HG02763 (cell line): ENCODE results near the gene CASR.

Experiments used
- ATAC-seq: cut with Tn5 transposase; IDR thresholded peaks from one replicate; pipeline ENCODE4 v1.9.1; 2021; ENCODE audit warnings: mild to moderate bottlenecking, moderate library complexity; ENCODE audit not compliant: unreplicated experiment

Gene CASR

GRCh38 chr3:122299872-122300460, 116.5 kb downstream of the CASR start:
- ATAC-seq = no peak

GRCh38 chr3:122301063-122301462, 117.6 kb downstream of the CASR start:
- no peak for ATAC-seq

- no peak for ATAC-seq
Observed at GRCh38 chr3:122305818-122306621, 122.6 kb downstream of the CASR start.

- no peak for ATAC-seq
Observed at GRCh38 chr3:122306622-122306953, 123.1 kb downstream of the CASR start.

- no peak for ATAC-seq
Observed at GRCh38 chr3:122307094-122307687, 123.7 kb downstream of the CASR start.

GRCh38 chr3:122307976-122308375, 124.5 kb downstream of the CASR start:
- ATAC-seq = no peak

GRCh38 chr3:122310361-122310760, 126.9 kb downstream of the CASR start:
- no peak for ATAC-seq

GRCh38 chr3:122312826-122313225, 129.4 kb downstream of the CASR start:
- ATAC-seq = no peak

- no peak for ATAC-seq
Observed at GRCh38 chr3:122313281-122313680, 129.8 kb downstream of the CASR start.

- no peak for ATAC-seq
Observed at GRCh38 chr3:122314228-122314876, 130.9 kb downstream of the CASR start.

GRCh38 chr3:122315619-122316018, 132.2 kb downstream of the CASR start:
- no peak for ATAC-seq

GRCh38 chr3:122316368-122316767, 132.9 kb downstream of the CASR start:
- ATAC-seq = no peak

- no peak for ATAC-seq
Observed at GRCh38 chr3:122318620-122319019, 135.2 kb downstream of the CASR start.

GRCh38 chr3:122322095-122323075, 138.9 kb downstream of the CASR start:
- no peak for ATAC-seq

- no peak for ATAC-seq
Observed at GRCh38 chr3:122324871-122325323, 141.4 kb downstream of the CASR start, which contains the start of gene CSTA. Gene CSTA (plus strand): TSS chr3:122325248. CDS start chr3:122325293, 45 bp downstream.

GRCh38 chr3:122325769-122326168, 142.3 kb downstream of the CASR start:
- no peak for ATAC-seq

GRCh38 chr3:122331886-122332285, 148.4 kb downstream of the CASR start:
- no peak for ATAC-seq

GRCh38 chr3:122332551-122332950, 149.1 kb downstream of the CASR start:
- no peak for ATAC-seq
